A673 (cell line): ENCODE results near the gene HECW1.

ENCODE experiments used
- CTCF ChIP-seq: fragments of 300-800, 200-600 bp; sonication (generic); conservative IDR thresholded peaks from 2 replicates; pipeline ENCODE4 v1.5.1; 2017; ENCODE audit warnings: low read depth, mild to moderate bottlenecking, antibody characterized with exemption, low read length, moderate library complexity, mixed read lengths
- EZH2 ChIP-seq: fragments of 200-600 bp; sonication (generic); IDR thresholded peaks from 2 replicates; pipeline ENCODE4 v1.6.1; 2017; ENCODE audit warnings: borderline replicate concordance, low read depth, mild to moderate bottlenecking, mixed read lengths, antibody characterized with exemption, low read length; ENCODE audit not compliant: poor library complexity, severe bottlenecking

- TF ChIP-seq CTCF (no peak), EZH2 (no peak)
These were observed 449.9 kb downstream of the HECW1 start for GRCh38 chr7:43562383-43562782.
